ENCODE measurements around the gene TOGARAM2. TPM values are rescaled to one million over a fixed set of nuclear protein-coding genes. Genes with fewer than 3 reads are reported as not detected.

Gene TOGARAM2
- total and polyA plus RNA-seq, 2 of the 8 experiments (the other 6 are each of a cell fraction or from before 2014, with no cell fraction given): 0.42 to 1.4 TPM

- TF ChIP-seq BRCA1 (IDR thresholded peaks at IDR 0.05; ENCODE audit: low read depth, low read length): no peak
- TF ChIP-seq BACH1 (IDR thresholded peaks at IDR 0.05; ENCODE audit: low read length): no peak
- no peak for TF ChIP-seq HDAC2 (IDR thresholded peaks at IDR 0.05; ENCODE audit: borderline replicate concordance in 1 of 2, low read depth in 2 of 2, low read length in 2 of 2)
- no peak for TF ChIP-seq NANOG (IDR thresholded peaks at IDR 0.05; ENCODE audit: insufficient read depth, low read depth, low read length, poor library complexity, severe bottlenecking)
- no peak for TF ChIP-seq KDM5A (IDR thresholded peaks at IDR 0.05; ENCODE audit: low read length)
- TF ChIP-seq EGR1 (IDR thresholded peaks at IDR 0.05; ENCODE audit: borderline replicate concordance, low read depth, low read length): no peak
- TF ChIP-seq CBX8 (IDR thresholded peaks at IDR 0.05; ENCODE audit: borderline replicate concordance, low read depth, low read length): no peak
These were observed 81.3 kb downstream of the TOGARAM2 start (continued) for GRCh38 chr2:29062371-29062770.

Data from H1 (cell line).